DMS153 treated with DMSO at 0.1 percent for 48 hours (cell line): ENCODE measurements around the gene FUNDC2.
A peak's percentile ranks its signal among the peaks of the same experiment; 100 is the strongest.
"Not testable (repeated sequence)": the region's sequence is repeated elsewhere in the genome, so short reads cannot be mapped to it uniquely, and the experiment has no call there.

Experiments used
- DNase-seq: peaks from one replicate; lab custom pipeline; 2025; ENCODE audit not compliant: unreplicated experiment; lab: John Stamatoyannopoulos, UW

Gene FUNDC2

GRCh38 chrX:155026727-155027508, at the start of gene FUNDC2:
FUNDC2 (plus strand) TSS chrX:155026844; CDS start chrX:155026939, 95 bp downstream.
- peak; percentile 94 for DNase-seq

- DNase-seq, result no peak
These were observed 47.0 kb upstream of the FUNDC2 start for GRCh38 chrX:154979629-154980028.

GRCh38 chrX:154980330-154981115, 46.1 kb upstream of the FUNDC2 start:
- DNase-seq, result peak; percentile 82

GRCh38 chrX:154981116-154981411, 45.6 kb upstream of the FUNDC2 start:
- DNase-seq, result no peak

GRCh38 chrX:154986826-154987575, 39.6 kb upstream of the FUNDC2 start:
- DNase-seq, result no peak

- DNase-seq, result no peak
These were observed 38.7 kb upstream of the FUNDC2 start for GRCh38 chrX:154987940-154988339.

GRCh38 chrX:154988719-154989118, 37.9 kb upstream of the FUNDC2 start:
- no peak for DNase-seq

- no peak for DNase-seq
These were observed 36.1 kb upstream of the FUNDC2 start for GRCh38 chrX:154990496-154990895.

- DNase-seq, result no peak
These were observed 35.6 kb upstream of the FUNDC2 start for GRCh38 chrX:154991039-154991438.

- no peak for DNase-seq
These were observed 35.2 kb upstream of the FUNDC2 start for GRCh38 chrX:154991476-154991875.

- DNase-seq, result no peak
These were observed 28.3 kb upstream of the FUNDC2 start for GRCh38 chrX:154998204-154998880.

- no peak for DNase-seq
These were observed 25.8 kb upstream of the FUNDC2 start for GRCh38 chrX:155000841-155001240.

GRCh38 chrX:155001873-155002272, 24.8 kb upstream of the FUNDC2 start:
- no peak for DNase-seq

- DNase-seq, result no peak
These were observed 21.5 kb upstream of the FUNDC2 start for GRCh38 chrX:155005190-155005589.

GRCh38 chrX:155006379-155006778, 20.3 kb upstream of the FUNDC2 start:
- DNase-seq, result not testable (repeated sequence)

- not testable (repeated sequence) for DNase-seq
These were observed 19.6 kb upstream of the FUNDC2 start for GRCh38 chrX:155006913-155007671.

GRCh38 chrX:155008578-155008977, 18.1 kb upstream of the FUNDC2 start:
- not testable (repeated sequence) for DNase-seq

- no peak for DNase-seq
These were observed 16.6 kb upstream of the FUNDC2 start for GRCh38 chrX:155009994-155010472.

- no peak for DNase-seq
These were observed 6.1 kb upstream of the FUNDC2 start for GRCh38 chrX:155020591-155020990.

- DNase-seq, result no peak
These were observed 4.1 kb upstream of the FUNDC2 start, which contains the start of gene F8 for GRCh38 chrX:155022585-155022984. F8 (minus strand) TSS chrX:155022723; CDS start chrX:155022552, 171 bp downstream.
